D721Med (cell line): ENCODE measurements around the gene CYFIP1.
"Not testable (repeated sequence)": the region's sequence is repeated elsewhere in the genome, so short reads cannot be mapped to it uniquely, and the experiment has no call there.

ENCODE experiments used
- DNase-seq: peaks from one replicate; pipeline ENCODE4 v3.0.0; 2011; ENCODE audit warnings: low spot score; ENCODE audit not compliant: insufficient read length
- FAIRE-seq: peaks from 2 replicates; lab custom pipeline; 2011; peaks lifted over from hg19 to GRCh38; lab: Jason Lieb, UNC
- CTCF ChIP-seq: IDR thresholded peaks from 2 replicates; pipeline ENCODE4 v1.5.1; 2012; ENCODE audit warnings: mild to moderate bottlenecking, control low read depth; ENCODE audit not compliant: insufficient read depth; ENCODE audit errors: missing control alignments

CYFIP1 gene

GRCh38 chr15:23002920-23003319 is 22.8 kb upstream of the CYFIP1 start:
- TF ChIP-seq CTCF = no peak
- FAIRE-seq = no peak
- no peak for DNase-seq

GRCh38 chr15:22995795-22996194 is 15.6 kb upstream of the CYFIP1 start:
- no peak for FAIRE-seq
- TF ChIP-seq CTCF = no peak
- DNase-seq = no peak

GRCh38 chr15:22992024-22992326 is 11.8 kb upstream of the CYFIP1 start:
- DNase-seq = no peak
- TF ChIP-seq CTCF = no peak
- FAIRE-seq = no peak

- FAIRE-seq (no peak), DNase-seq (no peak)
- TF ChIP-seq CTCF = no peak
These were observed 9.7 kb upstream of the CYFIP1 start for GRCh38 chr15:22989576-22990477.

- FAIRE-seq (no peak), DNase-seq (no peak)
- TF ChIP-seq CTCF = no peak
These were observed 8.6 kb upstream of the CYFIP1 start for GRCh38 chr15:22988811-22989210.

- not testable (repeated sequence) for DNase-seq, FAIRE-seq
These were observed 1.8 kb upstream of the CYFIP1 start for GRCh38 chr15:22981931-22982330.

GRCh38 chr15:22981051-22981840 is 1.1 kb upstream of the CYFIP1 start:
- DNase-seq = no peak
- no peak for FAIRE-seq
- TF ChIP-seq CTCF = no peak
